SK-N-SH (cell line): Measurements from ENCODE around the gene CLEC2D.
"Not testable (repeated sequence)": the region's sequence is repeated elsewhere in the genome, so short reads cannot be mapped to it uniquely, and the experiment has no call there.

Source experiments
- CHD2 ChIP-seq: fragments of 150-350 bp; IDR thresholded peaks from 2 replicates; pipeline ENCODE4 v1.6.1; 2018; ENCODE audit warnings: low read length; ENCODE audit not compliant: partially characterized antibody
- CTCF ChIP-seq: fragments of 200-600 bp; sonication (generic); IDR thresholded peaks from 2 replicates; pipeline ENCODE4 v1.6.1; 2017; ENCODE audit warnings: antibody characterized with exemption, mild to moderate bottlenecking, moderate library complexity
- EZH2phosphoT487 ChIP-seq: fragments of 200-600 bp; sonication (generic); IDR thresholded peaks from 2 replicates; pipeline ENCODE4 v1.6.1; 2017; ENCODE audit warnings: low read depth, mixed run types, mild to moderate bottlenecking, antibody characterized with exemption, moderate library complexity, borderline replicate concordance
- MXI1 ChIP-seq: IDR thresholded peaks from 2 replicates; pipeline ENCODE4 v1.6.1; 2012; ENCODE audit warnings: mild to moderate bottlenecking, low read depth, low read length, improper control_type of control experiment
- RCOR1 ChIP-seq: fragments of 150-350 bp; IDR thresholded peaks from 2 replicates; pipeline ENCODE4 v1.6.1; 2017; ENCODE audit warnings: antibody characterized with exemption, low read length
- REST ChIP-seq: IDR thresholded peaks from 2 replicates; pipeline ENCODE4 v1.6.1; 2012; ENCODE audit warnings: mild to moderate bottlenecking, low read depth, low read length, moderate library complexity
- SIN3A ChIP-seq: IDR thresholded peaks from 2 replicates; pipeline ENCODE4 v1.6.1; 2012; ENCODE audit warnings: low read depth, mild to moderate bottlenecking, low read length, moderate library complexity, borderline replicate concordance
- TF ChIP-seq, protein P1 (sequence below): IDR thresholded peaks from 2 replicates; pipeline ENCODE4 v1.4.0; 2012; ENCODE audit warnings: low read depth, borderline replicate concordance

DNA sequence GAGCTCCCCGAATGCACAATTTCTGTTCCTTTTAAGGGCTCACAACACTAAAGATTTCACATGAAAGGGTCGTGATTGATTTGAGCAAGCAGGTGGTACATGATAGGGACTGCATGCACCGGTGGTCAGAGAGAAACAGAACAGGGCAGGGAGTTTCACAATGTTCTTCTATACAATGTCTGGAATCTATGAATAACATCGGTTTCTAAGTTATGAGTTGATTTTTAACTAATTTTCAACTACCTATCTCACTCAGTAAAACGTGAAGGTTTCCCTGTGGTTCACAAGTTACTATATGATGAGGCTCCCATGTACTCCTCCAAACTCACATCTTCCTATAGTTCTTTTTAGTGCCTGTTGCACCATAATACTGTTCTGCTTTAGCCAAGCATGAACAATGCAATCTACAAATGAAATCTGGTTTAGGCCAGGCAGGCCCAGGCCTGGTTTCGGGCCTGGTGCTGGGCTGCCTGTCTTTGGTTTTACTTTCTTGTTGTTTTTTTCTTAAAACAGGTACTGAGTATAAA, 43.6 kb downstream of the CLEC2D start:
- TF ChIP-seq SIN3A, CTCF, MXI1, REST, CHD2, EZH2phosphoT487, RCOR1: not testable (repeated sequence)
- TF ChIP-seq, protein P1, sequence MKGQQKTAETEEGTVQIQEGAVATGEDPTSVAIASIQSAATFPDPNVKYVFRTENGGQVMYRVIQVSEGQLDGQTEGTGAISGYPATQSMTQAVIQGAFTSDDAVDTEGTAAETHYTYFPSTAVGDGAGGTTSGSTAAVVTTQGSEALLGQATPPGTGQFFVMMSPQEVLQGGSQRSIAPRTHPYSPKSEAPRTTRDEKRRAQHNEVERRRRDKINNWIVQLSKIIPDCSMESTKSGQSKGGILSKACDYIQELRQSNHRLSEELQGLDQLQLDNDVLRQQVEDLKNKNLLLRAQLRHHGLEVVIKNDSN = not testable (repeated sequence)
